K562 (cell line): ENCODE results near the gene PNPLA7. TPM values are rescaled to one million over a fixed set of nuclear protein-coding genes. Genes with fewer than 3 reads are reported as not detected.

Experiments
- ATAC-seq: fragments of 200-7000 bp; cut with Tn5 transposase; 3 replicates; pipeline ENCODE4 v1.9.1; 2020; ENCODE audit warnings: moderate library complexity
- BruUV-seq: library from RNA; stranded (reverse); fragments of 400-500 nt; replicated peaks from 2 replicates; lab custom pipeline; 2021; lab: Mats Ljungman, UMichigan
- CTCF ChIA-PET: fragments of 300-600 bp; formaldehyde crosslinking; extraction: SDS; loops from one replicate; lab custom pipeline; 2021; ENCODE audit warnings: low intra/inter-chr PET ratio; lab: Yijun Ruan, JAX
- POLR2A ChIA-PET: fragments of 300-600, 350-650 bp; sonication (Branson Sonifier 250); formaldehyde crosslinking; extraction: SDS; loops from one replicate; lab custom pipeline; 2021; ENCODE audit warnings: antibody characterized with exemption, inconsistent platforms; lab: Yijun Ruan, JAX
- DNase-seq, 4 experiments: peaks; one replicate each; pipeline versions ENCODE4 v3.0.0 to v3.0.0-alpha.2; 2011 to 2018; ENCODE audit warnings: low spot score in 3 of 4, mixed read lengths in 3 of 4; ENCODE audit errors: extremely low read depth in 1 of 4
- FAIRE-seq: peaks from 2 replicates; lab custom pipeline; 2011; peaks lifted over from hg19 to GRCh38; lab: Jason Lieb, UNC
- H2AFZ ChIP-seq: 2 replicates; pipeline ENCODE4 v1.6.0; 2011; ENCODE audit warnings: low read depth, low read length, control low read depth, inconsistent platforms
- H3K27ac ChIP-seq: fragments of 200-600 bp; 3 replicates; pipeline ENCODE4 v1.8.0; 2011; ENCODE audit warnings: low read depth, mild to moderate bottlenecking, control low read depth, inconsistent platforms, low read length, moderate library complexity, mixed read lengths; ENCODE audit errors: extremely low read depth
- H3K27me3 ChIP-seq, 2 experiments: fragments of 300-600 bp in 1 of 2; 2 replicates in 1 of 2; 3 replicates in 1 of 2; pipeline versions ENCODE4 v1.6.0 to v1.8.0; 2011; ENCODE audit warnings: inconsistent platforms in 2 of 2, low read length in 2 of 2, mild to moderate bottlenecking in 1 of 2, mixed read lengths in 1 of 2, moderate library complexity in 1 of 2; ENCODE audit not compliant: control insufficient read depth in 2 of 2, insufficient read depth in 2 of 2
- H3K36me3 ChIP-seq: fragments of 300-600 bp; 3 replicates; pipeline ENCODE4 v1.8.0; 2011; ENCODE audit warnings: mild to moderate bottlenecking, low read length, inconsistent platforms; ENCODE audit not compliant: control insufficient read depth, insufficient read depth
- H3K4me1 ChIP-seq, 2 experiments: fragments of 200-600 bp in 1 of 2; replicated peaks in 1 of 2; 2 replicates in 1 of 2; 3 replicates in 1 of 2; pipeline versions ENCODE4 v1.5.1 to v1.8.0; 2011; ENCODE audit warnings: inconsistent platforms in 2 of 2, low read length in 2 of 2, mild to moderate bottlenecking in 1 of 2, mixed read lengths in 1 of 2, moderate library complexity in 1 of 2; ENCODE audit not compliant: control insufficient read depth in 2 of 2, insufficient read depth in 2 of 2
- H3K4me2 ChIP-seq: 2 replicates; pipeline ENCODE4 v1.6.1; 2011; ENCODE audit warnings: low read length, control low read depth, inconsistent platforms, mixed read lengths; ENCODE audit not compliant: insufficient read depth
- H3K4me3 ChIP-seq: fragments of 200-600 bp; sonication (generic), shearing (Covaris generic); 2 replicates; pipeline ENCODE4 v1.5.1; 2016; ENCODE audit warnings: control low read depth, inconsistent platforms
- H3K79me2 ChIP-seq: fragments of 200-600 bp; 3 replicates; pipeline ENCODE4 v1.8.0; 2011; ENCODE audit warnings: low read length, inconsistent platforms; ENCODE audit not compliant: control insufficient read depth, insufficient read depth
- H3K9ac ChIP-seq, 2 experiments: 2 replicates each; pipeline versions ENCODE4 v1.6.0 to v1.6.1; 2011; ENCODE audit warnings: low read depth in 2 of 2, low read length in 2 of 2, control low read depth in 1 of 2, inconsistent platforms in 1 of 2, mild to moderate bottlenecking in 1 of 2, mixed read lengths in 1 of 2; ENCODE audit not compliant: insufficient read depth in 1 of 2
- H3K9me1 ChIP-seq: one replicate; pipeline ENCODE4 v1.6.0; 2011; ENCODE audit warnings: inconsistent platforms, mild to moderate bottlenecking, low read length, moderate library complexity; ENCODE audit not compliant: control insufficient read depth, insufficient read depth
- H3K9me3 ChIP-seq: replicated peaks from 2 replicates; pipeline ENCODE4 v1.5.1; 2011; ENCODE audit warnings: low read depth, low read length, inconsistent platforms; ENCODE audit not compliant: control insufficient read depth, insufficient read depth
- H4K20me1 ChIP-seq: replicated peaks from 2 replicates; pipeline ENCODE4 v1.6.1; 2011; ENCODE audit warnings: low read length, inconsistent platforms, mixed read lengths; ENCODE audit not compliant: control insufficient read depth, insufficient read depth
- ARID3B ChIP-seq: fragments of 250-450 bp; sonication (Bioruptor Pico); IDR thresholded peaks from 2 replicates; pipeline ENCODE4 v1.4.0; 2020; ENCODE audit warnings: borderline replicate concordance
- BHLHE40 ChIP-seq: IDR thresholded peaks from 2 replicates; pipeline ENCODE4 v1.6.1; 2011; ENCODE audit warnings: low read length, improper control_type of control experiment
- ETV6 ChIP-seq, 3 experiments: fragments of 150-350 bp in 1 of 3; sonication (generic) in 1 of 3; formaldehyde crosslinking in 1 of 3; IDR thresholded peaks; 2 replicates each; pipeline versions ENCODE4 v1.6.1 to v1.8.0; 2014 to 2022; ENCODE audit warnings: borderline replicate concordance in 2 of 3, low read depth in 2 of 3, antibody characterized with exemption in 1 of 3, low read length in 1 of 3, mild to moderate bottlenecking in 1 of 3, missing genetic modification reagents in 1 of 3
- FOXA3 ChIP-seq, 2 experiments: fragments of 450-650 bp in 1 of 2; sonication (generic) in 1 of 2; formaldehyde crosslinking; IDR thresholded peaks in 1 of 2; conservative IDR thresholded peaks in 1 of 2; 2 replicates each; pipeline versions ENCODE4 v1.4.0 to v1.8.0; 2020 to 2022; ENCODE audit warnings: mild to moderate bottlenecking in 2 of 2, missing genetic modification reagents in 1 of 2
- NCOA2 ChIP-seq, 2 experiments: fragments of 450-650 bp; IDR thresholded peaks; 2 replicates each; pipeline ENCODE4 v1.6.1; 2018; ENCODE audit warnings: mild to moderate bottlenecking in 2 of 2, moderate library complexity in 1 of 2; ENCODE audit not compliant: partially characterized antibody in 2 of 2
- PATZ1 ChIP-seq: fragments of 250-450 bp; sonication (Bioruptor Pico); IDR thresholded peaks from 2 replicates; pipeline ENCODE4 v1.5.0; 2020; ENCODE audit warnings: mild to moderate bottlenecking, borderline replicate concordance
- RREB1 ChIP-seq: fragments of 250-450 bp; sonication (Bioruptor Pico); IDR thresholded peaks from 2 replicates; pipeline ENCODE4 v1.4.0; 2020
- THRB ChIP-seq: fragments of 450-650 bp; formaldehyde crosslinking; conservative IDR thresholded peaks from 2 replicates; pipeline ENCODE4 v1.4.0; 2022; ENCODE audit warnings: mild to moderate bottlenecking, missing genetic modification characterization
- ZNF239 ChIP-seq: fragments of 250-450 bp; sonication (Bioruptor Pico); IDR thresholded peaks from 2 replicates; pipeline ENCODE4 v1.4.0; 2020; ENCODE audit warnings: mild to moderate bottlenecking
- ZNF780A ChIP-seq: fragments of 250-450 bp; sonication (Bioruptor Pico); IDR thresholded peaks from 2 replicates; pipeline ENCODE4 v1.5.0; 2021; ENCODE audit warnings: mild to moderate bottlenecking
- WGBS: fragments of 100-300 bp; shearing (Covaris generic); methylation state at CpG from one replicate; pipeline ENCODE4 v1.1.6; 2016; ENCODE audit warnings: low coverage, mixed read lengths; ENCODE audit not compliant: insufficient coverage; ENCODE audit errors: missing lambda C conversion rate; 5-methylcytosine and 5-hydroxymethylcytosine counted together
- in situ Hi-C: fragments of 300-500 bp; cut with MboI; formaldehyde crosslinking; loops from 4 replicates; pipeline ENCODE4 v1.15.0; 2018; ENCODE audit warnings: inconsistent platforms, mixed read lengths
- intact Hi-C: fragments of 100-400 bp; cut with micrococcal nuclease; formaldehyde crosslinking; loops from 2 replicates; pipeline ENCODE4 v1.14.2; 2022
- polyA plus RNA-seq, 8 experiments: library from polyadenylated mRNA; depleted of rRNA in 4 of 8; stranded (reverse) in 5 of 8; unstranded in 3 of 8; fragments of >200 nt; fragmentation: Nextera tagmentation in 2 of 8; fragmentation: Illumina TruSeq in 1 of 8; extraction: Ambion mirVana in 2 of 8; extraction: Trizol in 1 of 8; gene quantifications; 2 replicates each; pipeline versions ENCODE4 v1.2.1 to v1.2.3, GENCODE V29; 2011 to 2014; ENCODE audit warnings: inconsistent platforms in 1 of 8, missing spikeins in 1 of 8
- total RNA-seq, 7 experiments: library from RNA; depleted of rRNA in 6 of 7; stranded (reverse); fragments of >200 nt in 6 of 7; fragmentation: Illumina TruSeq in 2 of 7; extraction: Trizol in 2 of 7; gene quantifications; 2 replicates each; pipeline versions ENCODE4 v1.2.1 to v1.2.3, GENCODE V29; 2011 to 2021; ENCODE audit warnings: low replicate concordance in 1 of 7

Gene PNPLA7
- total and polyA plus RNA-seq, 9 of the 15 experiments (the other 6 are each of a cell fraction or from before 2014, with no cell fraction given): 0.01 to 0.85 (median 0.19) TPM; not detected in 1

- in situ Hi-C loops (no loop called here), intact Hi-C loops (no loop called here)
- 59% methylated on average over 20 of the region's 26 CpGs for WGBS
- ATAC-seq (no peak), FAIRE-seq (no peak), DNase-seq (no peak)
- peaks cover 14 to 94% of the 10 kb centered on the region in 2 experiments; a peak in 4 of 5 replicates for H3K4me1 ChIP-seq
- H3K27ac ChIP-seq: no peak overlapping the region
- BruUV-seq: no TSS peak
- H3K36me3 ChIP-seq: no peaks in the 10 kb centered on the region
- no peaks in the 10 kb centered on the region for H3K9me3 ChIP-seq
- H3K9ac ChIP-seq: no peak overlapping the region
- H4K20me1 ChIP-seq: no peaks in the 10 kb centered on the region
- H3K79me2 ChIP-seq: no peaks in the 10 kb centered on the region
- no peak overlapping the region for H3K4me2 ChIP-seq
- no peak overlapping the region for H2AFZ ChIP-seq
- no peak overlapping the region for H3K4me3 ChIP-seq
- H3K9me1 ChIP-seq: no peaks in the 10 kb centered on the region
- CTCF ChIA-PET: no interaction called here
- no peaks in the 10 kb centered on the region for H3K27me3 ChIP-seq
- POLR2A ChIA-PET: interaction anchor here (0.5 to 1.1 kb wide), 2 partner anchors 14 to 121 kb away, joined by 3 to 6 read pairs; no protein-coding TSS in a partner anchor
- no peak for TF ChIP-seq THRB (CRISPR knock-in tag)
- TF ChIP-seq NCOA2 (IDR thresholded peaks at IDR 0.05; ENCODE audit: partially characterized antibody in 2 of 2): no peak
- no peak for TF ChIP-seq ZNF239 (CRISPR knock-in tag)
- no peak for TF ChIP-seq RREB1 (CRISPR knock-in tag)
- no peak for TF ChIP-seq ARID3B (CRISPR knock-in tag)
- TF ChIP-seq FOXA3 (CRISPR knock-in tag; conservative IDR thresholded peaks at IDR 0.05 in 1 of 2, IDR thresholded peaks at IDR 0.05 in 1 of 2): no peak
- no peak for TF ChIP-seq PATZ1 (CRISPR knock-in tag)
- TF ChIP-seq ETV6 (IDR thresholded peaks at IDR 0.05; ENCODE audit: borderline replicate concordance in 1 of 2, low read depth in 2 of 2, low read length in 1 of 2): no peak
- TF ChIP-seq ETV6 (CRISPR knock-in tag; IDR thresholded peaks at IDR 0.05; ENCODE audit: borderline replicate concordance): no peak
- no peak for TF ChIP-seq ZNF780A (CRISPR knock-in tag)
- no peak for TF ChIP-seq BHLHE40
Observed at GRCh38 chr9:137433916-137434431, 116.2 kb downstream of the PNPLA7 start.
